Right atrium auricular region (tissue), 2 donors: ENCODE data around the gene MYO9A. TPM values are rescaled to one million over a fixed set of nuclear protein-coding genes. Genes with fewer than 3 reads are reported as not detected.

ENCODE experiments used
- DNase-seq: peaks from one replicate; pipeline ENCODE4 v3.0.0-alpha.2; 2019; ENCODE audit warnings: low spot score
- H3K27ac ChIP-seq, 2 donors: fragments of 200-600 bp; sonication (generic); 1 replicate in 1 of 2; 2 replicates in 1 of 2; pipeline ENCODE4 v1.5.1; 2016 to 2019
- H3K27me3 ChIP-seq, 2 donors: fragments of 200-600 bp; sonication (generic); one replicate each; pipeline versions ENCODE4 v1.5.1 to v1.6.0; 2017 to 2019
- H3K36me3 ChIP-seq: fragments of 200-600 bp; sonication (generic); one replicate; pipeline ENCODE4 v1.5.1; 2016
- H3K4me1 ChIP-seq, 2 donors: fragments of 200-600 bp; sonication (generic); one replicate each; pipeline versions ENCODE4 v1.5.1 to v1.6.0; 2017 to 2019
- H3K4me3 ChIP-seq, 2 donors: fragments of 200-600 bp; sonication (generic); 1 replicate in 1 of 2; 2 replicates in 1 of 2; pipeline ENCODE4 v1.5.1; 2017 to 2019; ENCODE audit warnings: mild to moderate bottlenecking in 1 of 2, moderate library complexity in 1 of 2
- H3K9me3 ChIP-seq, 2 donors: fragments of 200-600 bp; sonication (generic); one replicate each; pipeline ENCODE4 v1.5.1; 2019
- CTCF ChIP-seq, 2 donors: fragments of 200-600 bp; sonication (generic); IDR thresholded peaks; one replicate each; pipeline ENCODE4 v1.5.1; 2019; ENCODE audit warnings: antibody characterized with exemption in 2 of 2
- total RNA-seq, 2 donors: library from RNA; depleted of rRNA; stranded (reverse); fragments of >200 nt; gene quantifications; one replicate each; pipeline ENCODE4 v1.1.0, GENCODE V29; 2016

The MYO9A gene
- total RNA-seq, 2 donors from 2014 or later: 23.4 to 24.1 TPM

- H3K9me3 ChIP-seq: no peaks in the 10 kb centered on the region
- DNase-seq: no peak
- no peak for TF ChIP-seq CTCF (IDR thresholded peaks at IDR 0.05)
- H3K27ac ChIP-seq: no peak overlapping the region
- no peaks in the 10 kb centered on the region for H3K4me1 ChIP-seq
- H3K4me3 ChIP-seq: no peak overlapping the region
- no peaks in the 10 kb centered on the region for H3K36me3 ChIP-seq
- no peaks in the 10 kb centered on the region for H3K27me3 ChIP-seq
These were observed 325.4 kb downstream of the MYO9A start for GRCh38 chr15:71792521-71792920.

GRCh38 chr15:71791975-71792374, 326.0 kb downstream of the MYO9A start:
- DNase-seq: no peak
- no peak for TF ChIP-seq CTCF (IDR thresholded peaks at IDR 0.05)

GRCh38 chr15:71790081-71790480, 327.9 kb downstream of the MYO9A start:
- H3K4me3 ChIP-seq: no peak overlapping the region

More at GRCh38 chr15:71791975-71792374, 326.0 kb downstream of the MYO9A start:
- Histone ChIP-seq H3K27ac (no peak overlapping the region), H3K9me3 (no peaks in the 10 kb centered on the region), H3K36me3 (no peaks in the 10 kb centered on the region), H3K27me3 (no peaks in the 10 kb centered on the region), H3K4me1 (no peaks in the 10 kb centered on the region), H3K4me3 (no peak overlapping the region)

GRCh38 chr15:71789616-71790015, 328.3 kb downstream of the MYO9A start:
- DNase-seq: no peak
- no peaks in the 10 kb centered on the region for H3K9me3 ChIP-seq
- H3K4me1 ChIP-seq: no peaks in the 10 kb centered on the region
- no peaks in the 10 kb centered on the region for H3K27me3 ChIP-seq
- no peaks in the 10 kb centered on the region for H3K36me3 ChIP-seq
- TF ChIP-seq CTCF (IDR thresholded peaks at IDR 0.05): no peak
- no peak overlapping the region for H3K4me3 ChIP-seq
- H3K27ac ChIP-seq: no peak overlapping the region

More at GRCh38 chr15:71790081-71790480, 327.9 kb downstream of the MYO9A start:
- H3K36me3 ChIP-seq: no peaks in the 10 kb centered on the region
- DNase-seq: no peak
- H3K27ac ChIP-seq: no peak overlapping the region
- no peak for TF ChIP-seq CTCF (IDR thresholded peaks at IDR 0.05)
- no peaks in the 10 kb centered on the region for H3K9me3 ChIP-seq
- H3K27me3 ChIP-seq: no peaks in the 10 kb centered on the region
- H3K4me1 ChIP-seq: no peaks in the 10 kb centered on the region

- Histone ChIP-seq H3K4me1 (no peaks in the 10 kb centered on the region), H3K36me3 (no peaks in the 10 kb centered on the region), H3K27ac (no peak overlapping the region), H3K9me3 (no peaks in the 10 kb centered on the region), H3K27me3 (no peaks in the 10 kb centered on the region), H3K4me3 (no peak overlapping the region)
- no peak for TF ChIP-seq CTCF (IDR thresholded peaks at IDR 0.05)
- DNase-seq: no peak
These were observed 329.0 kb downstream of the MYO9A start for GRCh38 chr15:71788646-71789579.
